GM18502 (cell line): Measurements from ENCODE around the gene TOMM70.
A peak's percentile ranks its signal among the peaks of the same experiment; 100 is the strongest.
"Not testable (repeated sequence)": the region's sequence is repeated elsewhere in the genome, so short reads cannot be mapped to it uniquely, and the experiment has no call there.

ENCODE experiments used
- ATAC-seq: cut with Tn5 transposase; IDR thresholded peaks from one replicate; pipeline ENCODE4 v1.9.1; 2021; ENCODE audit warnings: mild to moderate bottlenecking; ENCODE audit not compliant: unreplicated experiment, poor library complexity

TOMM70 gene

DNA sequence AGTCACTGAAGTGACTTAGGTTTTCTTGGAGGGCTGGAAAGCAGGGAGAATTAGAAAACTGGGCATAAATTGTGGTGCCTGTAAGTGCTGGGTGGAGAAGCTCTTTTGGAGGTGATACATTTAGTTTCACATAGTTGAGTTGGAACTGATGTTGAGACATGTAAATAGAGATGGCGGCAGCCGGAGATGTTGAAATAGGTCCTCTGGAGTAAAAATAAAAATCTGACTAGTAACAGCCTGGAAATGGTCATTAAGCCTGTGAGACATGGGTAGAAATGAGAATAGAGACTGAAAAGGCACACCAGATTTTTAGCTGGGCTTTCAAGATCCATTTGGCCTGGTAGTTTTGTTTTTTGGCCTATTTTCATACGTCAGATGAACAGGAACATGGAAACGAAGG is 69.2 kb downstream of the TOMM70 start:
- ATAC-seq = no peak

DNA sequence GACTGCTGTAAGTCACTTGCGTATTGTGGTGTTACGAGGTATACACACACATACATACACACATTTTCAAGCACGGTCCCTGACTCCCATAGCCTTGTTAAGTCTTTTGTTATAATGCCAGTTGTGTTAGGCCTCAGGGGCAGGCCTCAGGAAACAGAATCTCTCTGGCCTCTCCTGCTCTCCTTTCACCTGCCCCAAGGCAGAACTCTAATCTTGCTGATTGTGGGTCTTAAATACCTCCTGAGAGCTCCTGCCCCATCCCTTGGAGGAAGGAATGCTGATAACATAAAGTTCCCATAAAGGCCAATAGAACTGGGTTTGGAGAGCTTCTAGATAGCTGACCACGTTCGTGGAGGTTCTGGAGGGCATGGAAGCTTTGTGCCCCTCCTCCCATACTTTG is 70.2 kb downstream of the TOMM70 start:
- ATAC-seq = no peak

- no peak for ATAC-seq
Measured at GRCh38 chr3:100329800-100330489, 70.9 kb downstream of the TOMM70 start.

DNA sequence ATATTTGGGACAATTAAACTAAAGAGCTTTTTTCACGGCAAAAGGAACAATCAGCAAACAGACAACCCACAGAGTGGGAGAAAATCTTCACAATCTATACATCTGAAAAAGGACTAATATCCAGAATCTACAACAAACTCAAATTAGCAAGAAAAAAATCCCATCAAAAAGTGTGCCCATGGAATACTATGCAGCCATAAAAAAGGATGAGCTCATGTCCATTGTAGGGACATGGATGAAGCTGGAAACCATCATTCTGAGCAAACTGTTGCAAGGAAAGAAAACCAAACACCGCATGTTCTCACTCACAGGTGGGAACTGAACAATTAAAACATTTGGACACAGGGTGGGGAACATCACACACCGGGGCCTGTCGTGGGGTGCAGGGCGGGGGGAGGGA is 73.5 kb downstream of the TOMM70 start:
- ATAC-seq = not testable (repeated sequence)

- ATAC-seq = no peak
Measured at GRCh38 chr3:100325827-100326226, 75.1 kb downstream of the TOMM70 start.

- ATAC-seq = no peak
Measured at GRCh38 chr3:100324044-100324443, 76.8 kb downstream of the TOMM70 start.

DNA sequence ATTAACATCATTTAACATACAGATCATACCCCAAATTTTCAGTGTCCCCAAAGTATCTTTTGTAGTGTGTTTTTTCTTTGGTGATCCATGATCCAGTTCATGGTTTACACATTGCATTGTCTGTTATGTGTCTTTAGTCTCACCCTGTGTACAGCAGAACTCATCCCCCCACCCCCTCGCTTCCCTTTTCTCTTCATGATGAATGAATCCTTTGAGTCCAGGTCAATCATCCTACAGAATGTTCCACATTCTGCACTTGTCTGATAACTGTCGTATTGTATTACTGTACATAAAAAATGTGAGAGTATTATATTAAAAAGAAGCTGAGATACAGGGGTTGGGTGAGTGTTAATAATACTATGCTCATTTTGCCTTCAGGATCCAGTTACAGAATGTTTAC is 80.9 kb downstream of the TOMM70 start:
- ATAC-seq = no peak

GRCh38 chr3:100317912-100318311 is 83.0 kb downstream of the TOMM70 start:
- ATAC-seq = peak; percentile 76

DNA sequence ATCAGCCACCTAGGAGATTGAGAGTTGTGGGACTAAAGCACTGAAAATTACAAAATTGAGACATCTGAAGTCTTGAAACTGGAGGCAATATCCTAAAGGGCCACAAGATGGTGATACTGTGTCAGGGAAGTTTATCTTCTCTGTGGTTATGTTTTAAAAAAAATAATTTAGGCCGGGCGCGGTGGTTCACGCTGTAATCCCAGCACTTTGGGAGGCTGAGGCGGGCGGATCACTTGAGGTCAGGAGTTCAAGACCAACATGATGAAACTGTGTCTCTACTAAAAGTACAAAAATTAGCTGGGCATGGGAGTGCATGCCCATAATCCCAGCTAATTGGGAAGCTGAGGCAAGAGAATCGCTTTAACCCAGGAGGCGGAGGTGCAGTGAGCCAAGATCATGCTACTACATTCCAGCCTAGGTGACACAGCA is 84.2 kb downstream of the TOMM70 start:
- peak; percentile 70 for ATAC-seq
